ENCODE measurements around the gene UBC.

The UBC gene

GRCh38 chr12:124861898-124862676, 52.4 kb downstream of the UBC start:
- ChIA-PET POLR2A (interaction anchor here (0.6 to 2.7 kb wide), 3 partner anchors 10 to 144 kb away, joined by 3 to 9 read pairs (median 4); no protein-coding TSS in a partner anchor), CTCF (interaction anchor here (1.1 to 2.1 kb wide), 2 partner anchors 39 to 44 kb away, joined by 3 to 7 read pairs; no protein-coding TSS in a partner anchor)
- no peaks in the 10 kb centered on the region; the same call in none of the 2 replicates for H3K4me1 ChIP-seq (ENCODE audit: control insufficient read depth, insufficient read depth, low read length)
- H3K9me3 ChIP-seq (ENCODE audit: control insufficient read depth, insufficient read depth, low read depth, low read length): no peaks in the 10 kb centered on the region
- no peak overlapping the region for H3K27ac ChIP-seq (ENCODE audit: extremely low read depth, low read depth, low read length)
- TF ChIP-seq ZSCAN4 (tag by site-specific recombination; IDR thresholded peaks at IDR 0.05) (0 out of 2 replicates have a peak, but pooled peaks have one; percentile 49), ZBTB8A (tag by site-specific recombination; IDR thresholded peaks at IDR 0.05) (0 out of 2 replicates have a peak, but pooled peaks have one; percentile 8), PATZ1 (tag by site-specific recombination; IDR thresholded peaks at IDR 0.05) (no peak), ZNF544 (tag by site-specific recombination; IDR thresholded peaks at IDR 0.05) (no peak), ZNF24 (tag by site-specific recombination; IDR thresholded peaks at IDR 0.05) (peak; percentile 77; the same call in 1 of the 2 replicates)
- peaks cover 5 to 20% of the 10 kb centered on the region in 2 experiments; a peak in 2 of 3 replicates for H3K36me3 ChIP-seq (ENCODE audit: control insufficient read depth in 2 of 2, insufficient read depth in 1 of 2, low read length in 2 of 2)
- H3K4me3 ChIP-seq (ENCODE audit: low read depth, low read length): no peak overlapping the region

Measured in HEK293 (cell line).